UCSD-AML1 (cell line): Measurements from ENCODE around the gene FHOD3.
A peak's percentile ranks its signal among the peaks of the same experiment; 100 is the strongest.
"Not testable (repeated sequence)": the region's sequence is repeated elsewhere in the genome, so short reads cannot be mapped to it uniquely, and the experiment has no call there.

Experiments used
- DNase-seq: peaks from one replicate; lab custom pipeline; 2025; ENCODE audit not compliant: unreplicated experiment; lab: John Stamatoyannopoulos, UW

FHOD3 gene

GRCh38 chr18:36762965-36763364 is 465.5 kb downstream of the FHOD3 start:
- not testable (repeated sequence) for DNase-seq

GRCh38 chr18:36766836-36767235 is 469.3 kb downstream of the FHOD3 start:
- no peak for DNase-seq

GRCh38 chr18:36769172-36769571 is 471.7 kb downstream of the FHOD3 start:
- no peak for DNase-seq

GRCh38 chr18:36769611-36770314 is 472.2 kb downstream of the FHOD3 start:
- DNase-seq, result peak; percentile 56

GRCh38 chr18:36770315-36770946 is 472.9 kb downstream of the FHOD3 start:
- DNase-seq, result no peak

- DNase-seq, result no peak
These were observed 473.7 kb downstream of the FHOD3 start for GRCh38 chr18:36771245-36771644.

- DNase-seq, result no peak
These were observed 474.8 kb downstream of the FHOD3 start for GRCh38 chr18:36772241-36772723.

- no peak for DNase-seq
These were observed 477.9 kb downstream of the FHOD3 start for GRCh38 chr18:36775396-36775795.

GRCh38 chr18:36776650-36777049 is 479.1 kb downstream of the FHOD3 start:
- no peak for DNase-seq

GRCh38 chr18:36777566-36777965 is 480.1 kb downstream of the FHOD3 start:
- DNase-seq, result no peak

GRCh38 chr18:36780748-36781147 is 483.2 kb downstream of the FHOD3 start:
- DNase-seq, result no peak

GRCh38 chr18:36782710-36783109 is 485.2 kb downstream of the FHOD3 start:
- DNase-seq, result peak; percentile 43

- DNase-seq, result no peak
These were observed 486.3 kb downstream of the FHOD3 start for GRCh38 chr18:36783792-36784191.

- DNase-seq, result no peak
These were observed 489.2 kb downstream of the FHOD3 start for GRCh38 chr18:36786686-36787085.

GRCh38 chr18:36792634-36793283 is 495.2 kb downstream of the FHOD3 start:
- no peak for DNase-seq

- no peak for DNase-seq
These were observed 501.4 kb downstream of the FHOD3 start for GRCh38 chr18:36798738-36799473.

GRCh38 chr18:36805105-36805504 is 507.6 kb downstream of the FHOD3 start:
- no peak for DNase-seq

- no peak for DNase-seq
These were observed 511.2 kb downstream of the FHOD3 start for GRCh38 chr18:36808681-36809080.

GRCh38 chr18:36809590-36810381 is 512.3 kb downstream of the FHOD3 start:
- DNase-seq, result peak; percentile 12

GRCh38 chr18:36811430-36811829 is 513.9 kb downstream of the FHOD3 start:
- no peak for DNase-seq

GRCh38 chr18:36811955-36812354 is 514.4 kb downstream of the FHOD3 start:
- DNase-seq, result no peak
